Upper lobe of right lung (tissue), 1 donor: ENCODE measurements around the gene TAOK3. TPM values are rescaled to one million over a fixed set of nuclear protein-coding genes. Genes with fewer than 3 reads are reported as not detected.
A peak's percentile ranks its signal among the peaks of the same experiment; 100 is the strongest.

Experiments
- ATAC-seq: fragments of 200-7000 bp; cut with Tn5 transposase; one replicate; pipeline ENCODE4 v1.9.1; 2020; ENCODE audit warnings: mild to moderate bottlenecking, moderate library complexity
- DNase-seq: peaks from one replicate; pipeline ENCODE4 v3.0.0-alpha.2; 2020
- H3K27ac ChIP-seq: fragments of 200-600 bp; one replicate; pipeline ENCODE4 v1.8.0; 2022
- H3K27me3 ChIP-seq: fragments of 200-600 bp; one replicate; pipeline ENCODE4 v1.8.0; 2022; ENCODE audit warnings: mild to moderate bottlenecking
- H3K36me3 ChIP-seq: fragments of 200-600 bp; one replicate; pipeline ENCODE4 v1.8.0; 2022
- H3K4me1 ChIP-seq: fragments of 200-600 bp; one replicate; pipeline ENCODE4 v1.8.0; 2022
- H3K4me3 ChIP-seq: fragments of 200-600 bp; one replicate; pipeline ENCODE4 v1.8.0; 2022; ENCODE audit warnings: mild to moderate bottlenecking
- H3K9me3 ChIP-seq: fragments of 200-600 bp; one replicate; pipeline ENCODE4 v1.8.0; 2022
- CTCF ChIP-seq: fragments of 200-600 bp; IDR thresholded peaks from one replicate; pipeline ENCODE4 v1.8.0; 2022; ENCODE audit warnings: antibody characterized with exemption
- intact Hi-C: fragments of 100-400 bp; cut with DNase I; formaldehyde crosslinking; loops from one replicate; pipeline ENCODE4 v1.11.0; 2022
- total RNA-seq: library from RNA; stranded (reverse); fragmentation: NEBNext Ultra II Directional; extraction: Animal tissue kit (Norgen Biotek cat#: 25700); gene quantifications from one replicate; pipeline ENCODE4 v1.2.1, GENCODE V29; 2021
- donor health status: DM: no; HTN: yes; CAD: no; lungs with severe emphysema.

Gene TAOK3
- total RNA-seq, 1 donor from 2014 or later = 64.1 TPM

- Histone ChIP-seq H3K4me3 (peak overlapping the region; percentile 38), H3K27ac (peak overlapping the region; percentile 38), H3K27me3 (no peaks in the 10 kb centered on the region), H3K9me3 (no peaks in the 10 kb centered on the region), H3K36me3 (no peaks in the 10 kb centered on the region), H3K4me1 (peaks cover 20% of the 10 kb centered on the region)
- intact Hi-C loops = no loop called here
- ATAC-seq (peak; percentile 74), DNase-seq (no peak)
- no peak for TF ChIP-seq CTCF
Measured at GRCh38 chr12:118358612-118359540, 13.8 kb downstream of the TAOK3 start.

GRCh38 chr12:118358008-118358359 is 14.7 kb downstream of the TAOK3 start:
- Histone ChIP-seq H3K9me3 (no peaks in the 10 kb centered on the region), H3K36me3 (no peaks in the 10 kb centered on the region), H3K4me3 (peak overlapping the region; percentile 38), H3K27ac (peak overlapping the region; percentile 38), H3K27me3 (no peaks in the 10 kb centered on the region), H3K4me1 (peaks cover 20% of the 10 kb centered on the region)
- DNase-seq = no peak
- no peak for TF ChIP-seq CTCF
- no peak for ATAC-seq
- intact Hi-C loops = no loop called here

GRCh38 chr12:118357257-118358007 is 15.3 kb downstream of the TAOK3 start:
- Histone ChIP-seq H3K36me3 (no peaks in the 10 kb centered on the region), H3K27ac (peak overlapping the region; percentile 37), H3K9me3 (no peaks in the 10 kb centered on the region), H3K4me3 (peak overlapping the region; percentile 38), H3K27me3 (no peaks in the 10 kb centered on the region), H3K4me1 (peaks cover 20% of the 10 kb centered on the region)
- intact Hi-C loops = no loop called here
- TF ChIP-seq CTCF = peak; percentile 17
- ATAC-seq = peak; percentile 74
- no peak for DNase-seq

- H3K27ac ChIP-seq = peak overlapping the region; percentile 37
- H3K36me3 ChIP-seq = no peaks in the 10 kb centered on the region
- TF ChIP-seq CTCF = no peak
- intact Hi-C loops = no loop called here
- H3K27me3 ChIP-seq = no peaks in the 10 kb centered on the region
- peaks cover 20% of the 10 kb centered on the region for H3K4me1 ChIP-seq
- H3K9me3 ChIP-seq = no peaks in the 10 kb centered on the region
- no peak for DNase-seq
- ATAC-seq = peak; percentile 60
- H3K4me3 ChIP-seq = peak overlapping the region; percentile 38
Measured at GRCh38 chr12:118356809-118357256, 15.9 kb downstream of the TAOK3 start.

- no peak for TF ChIP-seq CTCF
- DNase-seq (no peak), ATAC-seq (no peak)
- intact Hi-C loops = no loop called here
- H3K27ac ChIP-seq = no peak overlapping the region
- H3K4me1 ChIP-seq = peaks cover 20% of the 10 kb centered on the region
- H3K27me3 ChIP-seq = no peaks in the 10 kb centered on the region
- no peak overlapping the region for H3K4me3 ChIP-seq
- H3K9me3 ChIP-seq = no peaks in the 10 kb centered on the region
- no peaks in the 10 kb centered on the region for H3K36me3 ChIP-seq
Measured at GRCh38 chr12:118355843-118356242, 16.9 kb downstream of the TAOK3 start.
